MM.1S (cell line): ENCODE measurements around the gene CLC.

Source experiments
- CTCF ChIP-seq: fragments of 300-600 bp; sonication (generic); IDR thresholded peaks from 2 replicates; pipeline ENCODE4 v1.5.1; 2016; ENCODE audit warnings: antibody characterized with exemption, low read length, mixed read lengths
- EZH2 ChIP-seq: fragments of 300-600 bp; sonication (generic); optimal IDR thresholded peaks from 2 replicates; pipeline ENCODE3; 2017; ENCODE audit warnings: low read depth, mild to moderate bottlenecking, antibody characterized with exemption, low read length, mixed read lengths
- EZH2phosphoT487 ChIP-seq: fragments of 300-600 bp; sonication (generic); IDR thresholded peaks from 2 replicates; pipeline ENCODE4 v1.6.1; 2018; ENCODE audit warnings: antibody characterized with exemption, low read length

- TF ChIP-seq CTCF = no peak
- TF ChIP-seq EZH2phosphoT487 = no peak
- no peak for TF ChIP-seq EZH2
Observed at GRCh38 chr19:39740395-39740794, 2.6 kb upstream of the CLC start.
